Measurements from ENCODE around the gene OST4. TPM values are rescaled to one million over a fixed set of nuclear protein-coding genes. Genes with fewer than 3 reads are reported as not detected.

OST4 gene
- total RNA-seq, 1 donor from 2014 or later = 84.6 TPM

- no peaks in the 10 kb centered on the region for H3K4me1 Mint-ChIP-seq
- Histone ChIP-seq H3K27ac (no peak overlapping the region), H3K36me3 (no peaks in the 10 kb centered on the region), H4K20me1 (ENCODE audit: low read depth) (no peaks in the 10 kb centered on the region), H3K9ac (no peak overlapping the region), H3F3A (ENCODE audit: low read depth) (no peaks in the 10 kb centered on the region), H3K27me3 (no peaks in the 10 kb centered on the region), H2AFZ (replicated peaks) (no peak overlapping the region), H3K79me2 (ENCODE audit: low read depth) (no peaks in the 10 kb centered on the region), H3K4me3 (no peak overlapping the region), H3K4me2 (no peak overlapping the region), H3K4me1 (no peaks in the 10 kb centered on the region), H3K9me3 (ENCODE audit: low read depth) (no peaks in the 10 kb centered on the region)
- H3K36me3 Mint-ChIP-seq = no peaks in the 10 kb centered on the region
- H3K27me3 Mint-ChIP-seq (ENCODE audit: insufficient read depth, low read depth) = peaks cover 5% of the 10 kb centered on the region
- no peaks in the 10 kb centered on the region for H3K9me3 Mint-ChIP-seq
- no peak for TF ChIP-seq CTCF (IDR thresholded peaks at IDR 0.05)
- TF ChIP-seq EZH2phosphoT487 (IDR thresholded peaks at IDR 0.05) = no peak
- TF ChIP-seq EZH2 (IDR thresholded peaks at IDR 0.05) = no peak
- H3K27ac Mint-ChIP-seq = no peak overlapping the region
- H3K4me3 Mint-ChIP-seq = no peak overlapping the region
- DNase-seq (ENCODE audit: low spot score) = no peak
These were observed 37.6 kb upstream of the OST4 start for GRCh38 chr2:27109083-27109482.

- Histone ChIP-seq H3K4me1 (no peaks in the 10 kb centered on the region), H3K9ac (no peak overlapping the region), H3K4me2 (no peak overlapping the region), H3K9me3 (ENCODE audit: low read depth) (no peaks in the 10 kb centered on the region), H3K79me2 (ENCODE audit: low read depth) (no peaks in the 10 kb centered on the region), H2AFZ (replicated peaks) (no peak overlapping the region), H3K27ac (no peak overlapping the region), H3K27me3 (no peaks in the 10 kb centered on the region), H3F3A (ENCODE audit: low read depth) (no peaks in the 10 kb centered on the region), H3K4me3 (no peak overlapping the region), H3K36me3 (no peaks in the 10 kb centered on the region), H4K20me1 (ENCODE audit: low read depth) (no peaks in the 10 kb centered on the region)
- H3K4me3 Mint-ChIP-seq = no peak overlapping the region
- H3K27ac Mint-ChIP-seq = no peak overlapping the region
- TF ChIP-seq EZH2phosphoT487 (IDR thresholded peaks at IDR 0.05) (no peak), EZH2 (IDR thresholded peaks at IDR 0.05) (no peak), CTCF (IDR thresholded peaks at IDR 0.05) (no peak)
- H3K36me3 Mint-ChIP-seq = no peaks in the 10 kb centered on the region
- DNase-seq (ENCODE audit: low spot score) = no peak
- H3K27me3 Mint-ChIP-seq (ENCODE audit: insufficient read depth, low read depth) = peaks cover 3% of the 10 kb centered on the region
- no peaks in the 10 kb centered on the region for H3K9me3 Mint-ChIP-seq
- H3K4me1 Mint-ChIP-seq = no peaks in the 10 kb centered on the region
These were observed 36.8 kb upstream of the OST4 start for GRCh38 chr2:27108221-27108620.

GRCh38 chr2:27105981-27106380 lies 34.5 kb upstream of the OST4 start:
- Histone ChIP-seq H3K9me3 (ENCODE audit: low read depth) (no peaks in the 10 kb centered on the region), H3K36me3 (no peaks in the 10 kb centered on the region), H3K9ac (no peak overlapping the region), H3K27ac (no peak overlapping the region), H3F3A (ENCODE audit: low read depth) (no peaks in the 10 kb centered on the region), H4K20me1 (ENCODE audit: low read depth) (no peaks in the 10 kb centered on the region), H3K27me3 (no peaks in the 10 kb centered on the region), H2AFZ (replicated peaks) (no peak overlapping the region), H3K4me1 (no peaks in the 10 kb centered on the region), H3K4me3 (no peak overlapping the region), H3K4me2 (no peak overlapping the region), H3K79me2 (ENCODE audit: low read depth) (no peaks in the 10 kb centered on the region)
- TF ChIP-seq EZH2 (IDR thresholded peaks at IDR 0.05) (no peak), EZH2phosphoT487 (IDR thresholded peaks at IDR 0.05) (no peak), CTCF (IDR thresholded peaks at IDR 0.05) (no peak)
- Mint-ChIP-seq H3K36me3 (no peaks in the 10 kb centered on the region), H3K9me3 (no peaks in the 10 kb centered on the region), H3K27me3 (ENCODE audit: insufficient read depth, low read depth) (no peaks in the 10 kb centered on the region), H3K27ac (no peak overlapping the region), H3K4me1 (no peaks in the 10 kb centered on the region), H3K4me3 (no peak overlapping the region)
- no peak for DNase-seq (ENCODE audit: low spot score)
